ENCODE results near the gene KLHL29.

GRCh38 chr2:23460228-23460627 is 75.2 kb downstream of the KLHL29 start:
- TF ChIP-seq CTCF (IDR thresholded peaks at IDR 0.05 in 2 of 3, conservative IDR thresholded peaks at IDR 0.05 in 1 of 3; ENCODE audit: control insufficient read depth in 2 of 3, extremely low read depth in 1 of 3, insufficient read depth in 1 of 3, low read depth in 3 of 3, low read length in 3 of 3), result peak; percentile 70 to 78 (median 77); a peak in 5 of 6 replicates
- TF ChIP-seq CREM (IDR thresholded peaks at IDR 0.05; ENCODE audit: low read depth), result no peak
- no peak for TF ChIP-seq USF1 (IDR thresholded peaks at IDR 0.05; ENCODE audit: borderline replicate concordance, extremely low read length, insufficient read depth, low read depth, low read length)
- no peak for TF ChIP-seq BHLHE40 (IDR thresholded peaks at IDR 0.05; ENCODE audit: borderline replicate concordance in 1 of 2, low read depth in 2 of 2, low read length in 1 of 2)
- no peak for TF ChIP-seq POLR2A (IDR thresholded peaks at IDR 0.05; ENCODE audit: low read depth, low read length)
- TF ChIP-seq PRDM15 (CRISPR knock-in tag; IDR thresholded peaks at IDR 0.05), result no peak
- TF ChIP-seq SKIL (IDR thresholded peaks at IDR 0.05; ENCODE audit: low read depth, poor library complexity, severe bottlenecking), result no peak
- peak; percentile 72; the same call in 1 of the 2 replicates for TF ChIP-seq SMC3 (IDR thresholded peaks at IDR 0.05; ENCODE audit: borderline replicate concordance, low read length)
